ENCODE measurements around the gene WWC2.

WWC2 gene

DNA sequence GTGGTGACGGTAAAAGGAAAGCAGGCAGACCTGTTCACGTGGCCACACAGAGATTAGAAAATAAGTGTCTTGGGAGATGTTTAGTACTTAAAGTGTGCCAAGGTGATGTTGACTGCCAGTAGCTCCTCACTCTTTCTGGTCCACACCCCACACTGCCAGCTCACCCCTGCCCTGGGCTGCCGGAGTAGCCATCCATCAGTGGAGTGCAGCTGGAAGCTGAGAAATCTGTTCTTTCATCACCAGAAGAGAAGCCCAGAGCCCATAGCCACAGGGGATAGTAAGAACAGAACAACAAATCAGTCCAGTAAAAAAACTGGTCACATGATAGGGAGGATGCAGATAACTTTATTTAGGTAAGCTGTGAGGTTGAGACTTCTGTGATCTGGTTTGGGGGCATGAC, 64.1 kb downstream of the WWC2 start:
- H3K4me2 ChIP-seq = no peak overlapping the region
- no peaks in the 10 kb centered on the region for H3K36me3 ChIP-seq
- H3K27me3 ChIP-seq = no peaks in the 10 kb centered on the region
- no peak overlapping the region for H3K4me3 ChIP-seq
- no peaks in the 10 kb centered on the region for H3K9me3 ChIP-seq
- H3K4me1 ChIP-seq = peaks cover 16% of the 10 kb centered on the region
- no peak overlapping the region for H3K27ac ChIP-seq
- TF ChIP-seq Cebpa-rat (IDR thresholded peaks at IDR 0.05) = no peak
- no peak overlapping the region for H3K9ac ChIP-seq
- no peaks in the 10 kb centered on the region for H4K20me1 ChIP-seq

DNA sequence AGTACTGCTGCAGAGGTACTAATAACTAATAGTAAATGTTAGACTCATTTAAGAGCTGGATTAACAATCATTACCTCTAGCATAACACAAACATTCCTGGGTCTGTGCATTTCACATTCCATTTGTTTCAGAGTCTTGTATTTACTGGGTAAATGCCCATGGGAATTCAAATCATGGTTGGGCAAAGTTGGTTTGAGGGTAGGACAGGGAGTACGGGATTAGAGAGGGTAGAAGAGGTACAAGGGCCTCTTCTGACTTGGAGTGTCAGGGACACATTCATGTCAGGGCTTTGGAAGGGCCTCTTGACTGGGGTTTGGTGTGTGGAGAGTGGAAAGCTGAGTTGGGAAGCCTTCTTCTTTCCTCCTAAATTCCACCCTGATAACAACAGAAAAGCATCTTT, 65.9 kb downstream of the WWC2 start:
- Histone ChIP-seq H3K27ac (no peak overlapping the region), H3K4me1 (peaks cover 16% of the 10 kb centered on the region), H4K20me1 (no peaks in the 10 kb centered on the region), H3K9ac (no peak overlapping the region), H3K9me3 (no peaks in the 10 kb centered on the region), H3K4me2 (peak overlapping the region; percentile 45), H3K27me3 (no peaks in the 10 kb centered on the region), H3K4me3 (no peak overlapping the region), H3K36me3 (no peaks in the 10 kb centered on the region)
- no peak for TF ChIP-seq Cebpa-rat (IDR thresholded peaks at IDR 0.05)

DNA sequence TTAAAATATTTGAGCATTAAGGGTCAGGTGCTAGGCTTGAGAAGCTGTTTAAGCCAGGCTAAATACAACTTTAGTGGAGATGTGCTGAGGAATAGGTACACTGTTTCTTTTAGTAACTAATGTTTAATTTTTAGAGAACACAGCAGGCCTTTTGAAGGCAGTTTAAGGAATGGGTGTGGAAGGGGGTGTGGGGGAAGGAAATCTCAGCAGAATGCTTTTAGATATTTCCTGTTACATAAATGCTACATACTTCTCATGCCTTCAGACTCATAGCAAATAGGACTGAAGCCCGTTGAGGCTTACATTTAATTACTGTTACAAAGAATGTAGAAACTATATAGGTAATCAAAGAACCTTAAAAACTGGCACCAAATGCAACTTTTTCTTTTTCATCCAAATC, 66.3 kb downstream of the WWC2 start:
- H3K4me1 ChIP-seq = peaks cover 16% of the 10 kb centered on the region
- no peaks in the 10 kb centered on the region for H3K9me3 ChIP-seq
- no peaks in the 10 kb centered on the region for H3K27me3 ChIP-seq
- H3K9ac ChIP-seq = no peak overlapping the region
- no peaks in the 10 kb centered on the region for H4K20me1 ChIP-seq
- peak overlapping the region; percentile 45 for H3K4me2 ChIP-seq
- TF ChIP-seq Cebpa-rat (IDR thresholded peaks at IDR 0.05) = no peak
- no peak overlapping the region for H3K4me3 ChIP-seq
- H3K27ac ChIP-seq = no peak overlapping the region
- H3K36me3 ChIP-seq = no peaks in the 10 kb centered on the region

DNA sequence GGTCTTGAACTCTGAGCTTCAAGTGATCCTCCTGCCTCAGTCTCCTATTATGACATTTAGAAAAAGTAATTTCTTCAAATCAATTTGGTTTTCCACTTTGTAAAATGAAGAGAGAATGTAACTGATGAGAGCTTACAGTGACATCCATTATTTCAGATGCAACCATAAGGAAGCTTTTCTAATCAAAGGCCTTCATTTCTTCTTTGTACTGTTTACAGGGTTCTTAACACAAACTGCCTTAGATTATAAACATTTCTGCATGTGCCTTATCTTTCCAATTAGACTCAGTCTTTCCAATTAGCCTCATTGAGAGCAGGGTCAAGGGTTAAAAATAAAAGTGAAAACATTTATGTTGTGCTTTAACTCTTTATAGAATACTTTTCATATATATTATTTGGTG, 71.8 kb downstream of the WWC2 start:
- H3K9ac ChIP-seq = no peak overlapping the region
- no peaks in the 10 kb centered on the region for H3K36me3 ChIP-seq
- TF ChIP-seq Cebpa-rat (IDR thresholded peaks at IDR 0.05) = no peak
- peaks cover 2% of the 10 kb centered on the region; the same call in 1 of the 2 replicates for H3K4me1 ChIP-seq
- no peak overlapping the region for H3K4me3 ChIP-seq
- no peak overlapping the region for H3K27ac ChIP-seq
- H3K9me3 ChIP-seq = no peaks in the 10 kb centered on the region
- no peaks in the 10 kb centered on the region for H4K20me1 ChIP-seq
- H3K4me2 ChIP-seq = no peak overlapping the region
- no peaks in the 10 kb centered on the region for H3K27me3 ChIP-seq

DNA sequence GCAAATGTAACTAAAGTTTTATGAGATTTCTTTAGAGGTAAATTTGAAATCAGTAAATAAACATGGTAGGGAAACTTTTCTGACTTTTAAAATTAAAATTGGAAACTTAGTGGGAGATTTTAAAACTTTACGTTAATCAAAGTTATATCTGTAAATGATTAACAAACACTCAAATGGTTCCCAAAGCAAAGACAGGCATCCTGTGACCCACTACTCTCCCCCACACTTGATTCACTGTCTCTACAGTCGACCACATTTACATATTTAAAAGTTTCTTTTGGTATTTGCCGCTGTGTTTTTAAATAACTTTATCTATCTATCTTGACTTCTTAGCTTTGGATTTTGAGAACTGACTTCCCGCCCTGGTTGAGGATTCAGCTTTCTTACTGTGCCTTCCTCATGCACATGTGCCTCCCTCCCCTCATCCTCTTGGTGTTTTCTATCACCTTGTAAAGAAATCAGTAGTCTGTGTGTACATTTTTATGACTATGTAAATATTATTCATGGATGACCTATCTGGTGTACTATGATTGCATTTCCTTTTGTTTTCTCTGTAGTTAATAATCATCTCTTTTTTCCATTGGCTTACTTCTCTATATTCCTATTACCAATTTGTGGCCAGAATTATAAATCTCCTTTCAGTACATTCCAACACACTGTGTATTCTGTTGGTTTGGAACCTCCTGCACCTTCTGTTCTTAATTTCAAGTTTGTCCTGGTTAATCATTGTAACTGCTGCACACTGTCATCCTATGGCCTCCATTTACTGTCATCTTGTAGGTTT, 72.6 kb downstream of the WWC2 start:
- no peak overlapping the region for H3K4me3 ChIP-seq
- no peak overlapping the region for H3K9ac ChIP-seq
- H3K4me1 ChIP-seq = no peaks in the 10 kb centered on the region
- no peaks in the 10 kb centered on the region for H3K36me3 ChIP-seq
- no peak overlapping the region for H3K27ac ChIP-seq
- H3K9me3 ChIP-seq = no peaks in the 10 kb centered on the region
- no peak for TF ChIP-seq Cebpa-rat (IDR thresholded peaks at IDR 0.05)
- no peaks in the 10 kb centered on the region for H3K27me3 ChIP-seq
- H3K4me2 ChIP-seq = no peak overlapping the region
- H4K20me1 ChIP-seq = no peaks in the 10 kb centered on the region

DNA sequence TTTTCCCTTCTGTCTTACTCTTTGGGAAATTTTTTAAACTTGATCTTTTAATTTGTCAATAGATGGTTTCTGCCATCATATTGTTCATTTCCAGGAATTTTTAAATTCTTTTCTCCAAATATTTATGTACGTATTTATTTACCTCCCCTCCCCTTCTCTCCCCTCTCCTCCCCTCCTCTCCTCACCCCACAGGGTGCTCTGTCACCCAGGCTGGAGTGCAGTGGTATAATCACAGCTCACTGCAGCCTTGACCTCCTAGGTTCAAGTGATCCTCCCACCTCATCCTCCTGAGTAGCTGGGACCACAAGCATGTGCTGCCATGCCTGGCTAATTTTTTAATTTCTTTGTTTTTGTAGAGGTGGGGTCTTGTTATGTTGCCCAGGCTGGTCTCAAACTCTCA, 73.8 kb downstream of the WWC2 start:
- H3K4me3 ChIP-seq = no peak overlapping the region
- H3K27ac ChIP-seq = no peak overlapping the region
- no peaks in the 10 kb centered on the region for H4K20me1 ChIP-seq
- no peak overlapping the region for H3K4me2 ChIP-seq
- TF ChIP-seq Cebpa-rat (IDR thresholded peaks at IDR 0.05) = no peak
- no peaks in the 10 kb centered on the region for H3K36me3 ChIP-seq
- H3K9me3 ChIP-seq = no peaks in the 10 kb centered on the region
- no peaks in the 10 kb centered on the region for H3K4me1 ChIP-seq
- no peak overlapping the region for H3K9ac ChIP-seq
- H3K27me3 ChIP-seq = no peaks in the 10 kb centered on the region

DNA sequence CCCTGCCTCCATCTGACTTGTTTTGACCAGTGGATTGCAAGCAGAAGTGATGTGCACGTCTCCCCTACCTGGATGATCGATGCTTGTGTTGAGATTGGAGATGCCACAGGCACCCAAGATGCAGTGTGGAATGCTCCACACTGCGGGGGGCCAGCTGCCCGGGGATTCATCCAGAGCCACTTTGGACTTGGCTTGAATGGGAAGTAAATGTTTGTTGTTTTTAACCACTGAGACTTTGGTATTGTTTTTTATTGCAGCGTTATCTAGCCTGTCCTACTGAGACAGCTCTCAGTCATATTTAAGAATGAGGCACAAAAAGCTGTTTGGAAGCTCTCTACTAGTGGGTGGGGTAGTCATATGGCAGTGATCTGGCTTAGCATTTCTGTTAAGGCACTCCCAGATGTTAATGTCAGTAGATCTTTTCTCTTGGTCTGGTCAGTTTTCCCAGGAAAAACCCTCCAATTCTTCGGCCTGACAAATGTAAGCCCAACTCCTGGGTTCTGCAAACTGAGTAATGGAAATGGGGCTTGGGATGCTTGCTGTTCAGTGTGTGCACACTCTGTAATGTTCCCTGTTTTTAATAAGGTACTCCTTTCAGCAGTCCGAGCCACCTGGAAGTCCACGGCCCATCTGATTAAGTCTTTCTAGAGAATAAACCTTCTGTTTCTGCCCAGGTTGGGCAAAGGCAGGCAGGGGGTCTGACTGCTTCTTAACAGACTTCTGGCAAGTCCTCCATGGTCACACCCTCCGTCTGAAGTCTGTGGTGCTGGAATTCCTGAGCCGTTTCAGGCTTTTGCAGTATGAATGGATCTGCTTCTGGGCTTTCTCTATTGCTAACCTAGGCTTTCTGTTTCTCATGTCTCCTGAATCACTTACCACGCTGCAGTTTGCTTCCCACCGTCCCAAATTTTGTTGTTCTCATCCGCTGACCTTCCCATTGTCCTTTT, 74.8 kb downstream of the WWC2 start:
- TF ChIP-seq Cebpa-rat (IDR thresholded peaks at IDR 0.05) = no peak

DNA sequence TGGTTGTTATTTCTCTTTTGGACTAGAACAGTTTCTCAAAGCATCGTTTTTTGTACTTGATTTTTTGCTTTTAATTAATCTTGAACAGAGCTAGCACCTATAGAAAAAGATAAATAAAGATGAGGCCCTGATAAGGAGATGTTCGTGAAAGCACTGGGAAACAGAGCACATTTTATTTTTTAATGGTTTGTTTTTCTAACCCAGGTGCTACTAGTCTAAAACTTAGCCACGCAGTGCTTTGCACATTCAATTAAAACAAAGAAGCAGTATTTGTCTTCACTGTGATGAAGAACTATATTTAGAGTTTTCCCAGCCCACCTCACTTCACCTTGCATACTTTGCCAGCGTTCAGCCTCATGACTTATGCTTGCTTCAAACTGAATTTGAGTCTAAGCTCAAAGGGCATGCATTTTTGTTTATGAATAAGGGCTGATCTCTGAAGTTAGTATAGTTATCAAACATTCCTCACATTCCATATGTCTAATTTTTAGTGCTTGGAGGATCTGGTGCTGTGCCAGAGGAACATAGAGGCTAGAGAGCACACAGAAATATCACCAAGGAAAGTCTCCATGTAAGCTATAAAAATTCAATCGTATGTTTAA, 76.7 kb downstream of the WWC2 start:
- H3K9me3 ChIP-seq = no peaks in the 10 kb centered on the region
- no peak overlapping the region for H3K4me3 ChIP-seq
- H3K36me3 ChIP-seq = no peaks in the 10 kb centered on the region
- no peaks in the 10 kb centered on the region for H4K20me1 ChIP-seq
- TF ChIP-seq Cebpa-rat (IDR thresholded peaks at IDR 0.05) = no peak
- H3K9ac ChIP-seq = no peak overlapping the region
- no peak overlapping the region for H3K27ac ChIP-seq
- no peaks in the 10 kb centered on the region for H3K27me3 ChIP-seq
- no peak overlapping the region for H3K4me2 ChIP-seq
- H3K4me1 ChIP-seq = no peaks in the 10 kb centered on the region

More for the DNA sequence above, 74.8 kb downstream of the WWC2 start:
- H3K4me1 ChIP-seq = no peaks in the 10 kb centered on the region
- no peaks in the 10 kb centered on the region for H3K36me3 ChIP-seq
- no peak overlapping the region for H3K27ac ChIP-seq
- no peaks in the 10 kb centered on the region for H3K9me3 ChIP-seq
- H3K4me2 ChIP-seq = no peak overlapping the region
- no peak overlapping the region for H3K4me3 ChIP-seq
- H3K9ac ChIP-seq = no peak overlapping the region
- H4K20me1 ChIP-seq = no peaks in the 10 kb centered on the region
- no peaks in the 10 kb centered on the region for H3K27me3 ChIP-seq

DNA sequence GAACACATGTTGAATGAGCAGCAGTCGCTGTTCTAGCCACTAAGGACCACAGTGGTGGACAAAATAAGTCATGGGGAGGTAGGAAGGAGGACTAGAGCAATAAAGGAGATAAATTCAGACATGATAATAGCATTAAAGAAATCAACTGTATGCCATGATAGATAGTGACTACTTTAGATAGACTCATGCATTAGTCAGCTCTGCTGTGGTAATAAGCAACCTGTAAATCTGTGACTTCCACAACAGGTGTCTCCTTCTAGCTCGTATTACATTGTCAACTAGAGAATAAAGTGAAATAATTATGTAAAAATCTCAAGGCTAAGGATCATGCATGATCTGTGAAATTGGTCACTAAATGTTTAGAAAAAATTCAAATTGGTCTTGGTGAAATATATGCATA, 77.9 kb downstream of the WWC2 start:
- TF ChIP-seq Cebpa-rat (IDR thresholded peaks at IDR 0.05) = no peak
- Histone ChIP-seq H3K9ac (no peak overlapping the region), H3K27me3 (no peaks in the 10 kb centered on the region), H3K4me1 (no peaks in the 10 kb centered on the region), H3K9me3 (no peaks in the 10 kb centered on the region), H3K4me2 (no peak overlapping the region), H3K4me3 (no peak overlapping the region), H4K20me1 (no peaks in the 10 kb centered on the region), H3K36me3 (no peaks in the 10 kb centered on the region), H3K27ac (no peak overlapping the region)

DNA sequence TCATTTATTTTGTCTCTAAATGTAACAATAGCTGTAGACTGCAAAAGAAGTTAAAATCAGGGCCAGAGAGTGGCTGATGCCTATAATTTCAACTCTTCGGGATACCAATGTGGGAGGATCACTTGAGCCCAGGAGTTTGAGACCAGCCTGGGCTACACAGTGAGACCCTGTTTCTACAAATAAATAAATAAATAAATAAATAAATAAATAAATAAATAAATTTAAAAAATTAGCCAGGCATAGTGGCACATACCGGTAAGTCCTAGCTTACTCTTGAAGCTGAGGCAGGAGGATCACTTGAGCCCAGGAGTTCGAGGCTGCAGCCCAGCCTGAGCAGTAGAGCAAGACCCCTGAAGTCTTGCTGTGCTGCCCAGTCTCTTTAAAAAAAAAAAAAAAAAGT, 79.1 kb downstream of the WWC2 start:
- no peaks in the 10 kb centered on the region for H4K20me1 ChIP-seq
- no peak overlapping the region for H3K4me3 ChIP-seq
- TF ChIP-seq Cebpa-rat (IDR thresholded peaks at IDR 0.05) = no peak
- H3K9me3 ChIP-seq = no peaks in the 10 kb centered on the region
- no peaks in the 10 kb centered on the region for H3K4me1 ChIP-seq
- no peak overlapping the region for H3K4me2 ChIP-seq
- H3K27ac ChIP-seq = no peak overlapping the region
- no peaks in the 10 kb centered on the region for H3K36me3 ChIP-seq
- no peaks in the 10 kb centered on the region for H3K27me3 ChIP-seq
- no peak overlapping the region for H3K9ac ChIP-seq
